Raji (cell line): Measurements from ENCODE around the gene PNPO.

Source experiments
- POLR2A ChIP-seq: IDR thresholded peaks from 2 replicates; pipeline ENCODE4 v1.6.1; 2011; ENCODE audit warnings: low read depth, low read length, control low read depth; ENCODE audit not compliant: insufficient read depth

PNPO gene

GRCh38 chr17:47935961-47936360, 5.4 kb upstream of the PNPO start:
- TF ChIP-seq POLR2A = no peak

- TF ChIP-seq POLR2A = no peak
Observed at GRCh38 chr17:47937941-47938340, 3.4 kb upstream of the PNPO start.

GRCh38 chr17:47942096-47942510, 732 bp downstream of the PNPO start:
- no peak for TF ChIP-seq POLR2A

- no peak for TF ChIP-seq POLR2A
Observed at GRCh38 chr17:47942568-47942967, 1.2 kb downstream of the PNPO start.

GRCh38 chr17:47945080-47945479, 3.7 kb downstream of the PNPO start:
- TF ChIP-seq POLR2A = no peak

- no peak for TF ChIP-seq POLR2A
Observed at GRCh38 chr17:47945529-47946508, 4.4 kb downstream of the PNPO start.

- TF ChIP-seq POLR2A = no peak
Observed at GRCh38 chr17:47946516-47946915, 5.1 kb downstream of the PNPO start.

- no peak for TF ChIP-seq POLR2A
Observed at GRCh38 chr17:47946929-47947397, 5.6 kb downstream of the PNPO start.

GRCh38 chr17:47948706-47949196, 7.4 kb downstream of the PNPO start:
- no peak for TF ChIP-seq POLR2A

- no peak for TF ChIP-seq POLR2A
Observed at GRCh38 chr17:47949197-47949759, 7.9 kb downstream of the PNPO start.

- TF ChIP-seq POLR2A = no peak
Observed at GRCh38 chr17:47949946-47950345, 8.6 kb downstream of the PNPO start.

- TF ChIP-seq POLR2A = no peak
Observed at GRCh38 chr17:47950448-47950847, 9.1 kb downstream of the PNPO start.

- TF ChIP-seq POLR2A = no peak
Observed at GRCh38 chr17:47952171-47953021, 11.0 kb downstream of the PNPO start.

GRCh38 chr17:47953909-47954308, 12.5 kb downstream of the PNPO start:
- TF ChIP-seq POLR2A = no peak
